Activated T-cell treated with anti-CD3 and anti-CD28 coated beads, Interleukin-2, amount 50 U/mL, for 48 hours (primary cell): ENCODE data around the gene RCOR2.
"Not testable (repeated sequence)": the region's sequence is repeated elsewhere in the genome, so short reads cannot be mapped to it uniquely, and the experiment has no call there.

Source experiments
- DNase-seq, 2 experiments: peaks; one replicate each; pipeline ENCODE4 v3.0.0-alpha.2; 2020

The RCOR2 gene

DNA sequence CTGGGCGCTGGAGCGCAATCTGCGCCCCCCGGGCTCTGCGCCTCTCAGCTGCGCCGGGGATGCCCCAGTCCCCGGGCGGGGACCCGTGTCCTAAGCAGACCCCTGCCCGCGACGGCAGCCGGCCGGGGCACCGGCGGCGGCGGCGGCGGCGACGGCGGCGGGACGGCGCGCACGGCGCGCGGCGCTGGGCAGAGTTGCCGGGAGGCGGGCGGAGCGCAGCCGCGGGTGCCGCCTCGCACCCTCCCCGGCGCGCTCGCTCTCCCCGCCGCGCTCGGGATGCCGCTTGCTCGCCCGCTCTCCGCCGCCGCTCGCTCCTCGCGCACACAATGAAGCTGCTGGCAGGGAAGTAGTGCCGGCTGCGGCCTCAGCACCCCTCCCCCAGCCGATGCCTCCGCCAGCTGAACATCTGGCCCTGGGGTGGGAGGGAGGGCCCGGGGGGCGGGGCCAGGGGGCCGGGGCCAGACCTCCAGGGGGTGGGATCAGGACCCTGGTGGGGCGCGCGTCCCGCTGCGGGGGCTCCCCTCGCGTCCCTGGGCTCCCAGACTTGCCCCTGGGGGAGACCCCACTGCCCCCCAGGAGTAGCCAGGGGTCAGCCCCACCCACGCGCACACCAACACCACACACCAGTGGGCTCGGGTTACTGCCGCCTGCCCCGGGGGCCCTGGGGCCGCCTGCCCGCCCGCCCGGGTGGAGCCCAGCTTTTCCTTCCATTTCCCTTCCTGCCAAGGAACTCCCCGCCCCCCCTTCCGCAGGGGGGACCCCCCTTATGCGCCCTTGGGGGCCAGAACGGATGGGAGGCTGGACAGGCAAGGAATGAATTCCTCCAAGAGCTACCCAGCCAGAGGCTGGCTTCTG lies at the start of gene RCOR2:
Gene RCOR2, minus strand, starts transcription at position 328 of the 855 bp plus-strand sequence. CDS start 708 bp downstream, outside the sequence.
- DNase-seq: peak; percentile 71 to 79

DNA sequence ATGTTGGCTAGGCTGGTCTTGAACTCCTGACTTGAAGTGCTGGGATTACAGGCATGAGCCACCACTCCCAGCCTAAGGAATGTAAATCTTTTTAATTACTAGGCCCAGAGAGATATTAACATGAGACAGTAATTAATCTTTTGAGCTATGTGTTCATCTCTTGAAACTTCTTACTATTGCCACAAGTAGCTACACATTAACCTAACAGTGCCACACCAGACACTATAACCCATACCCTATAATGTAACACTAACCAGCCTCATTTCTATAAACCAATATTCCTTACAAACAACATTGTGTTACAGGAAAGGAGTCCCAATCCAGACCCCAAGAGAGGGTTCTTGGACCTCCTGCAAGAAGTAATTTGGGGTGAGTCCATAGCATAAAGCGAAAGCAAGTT lies 49.5 kb upstream of the RCOR2 start:
- no peak for DNase-seq

DNA sequence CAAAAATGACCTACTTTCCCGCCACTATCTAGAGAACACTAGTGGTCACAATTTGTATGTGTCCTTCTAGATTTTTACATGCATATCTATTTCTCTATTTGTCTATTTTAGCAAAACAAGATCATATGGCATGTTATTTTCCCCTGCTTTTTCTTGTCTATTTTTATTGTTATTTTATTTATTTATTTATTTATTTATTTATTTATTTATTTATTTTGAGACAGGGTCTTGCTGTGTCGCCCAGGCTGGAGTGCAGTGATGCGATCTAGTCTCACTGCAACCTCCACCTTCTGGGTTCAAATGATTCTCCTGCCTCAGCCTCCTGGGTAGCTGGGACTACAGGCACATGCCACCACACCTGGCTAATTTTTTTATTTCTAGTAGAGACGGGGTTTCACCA lies 46.9 kb upstream of the RCOR2 start:
- DNase-seq: not testable (repeated sequence)

DNA sequence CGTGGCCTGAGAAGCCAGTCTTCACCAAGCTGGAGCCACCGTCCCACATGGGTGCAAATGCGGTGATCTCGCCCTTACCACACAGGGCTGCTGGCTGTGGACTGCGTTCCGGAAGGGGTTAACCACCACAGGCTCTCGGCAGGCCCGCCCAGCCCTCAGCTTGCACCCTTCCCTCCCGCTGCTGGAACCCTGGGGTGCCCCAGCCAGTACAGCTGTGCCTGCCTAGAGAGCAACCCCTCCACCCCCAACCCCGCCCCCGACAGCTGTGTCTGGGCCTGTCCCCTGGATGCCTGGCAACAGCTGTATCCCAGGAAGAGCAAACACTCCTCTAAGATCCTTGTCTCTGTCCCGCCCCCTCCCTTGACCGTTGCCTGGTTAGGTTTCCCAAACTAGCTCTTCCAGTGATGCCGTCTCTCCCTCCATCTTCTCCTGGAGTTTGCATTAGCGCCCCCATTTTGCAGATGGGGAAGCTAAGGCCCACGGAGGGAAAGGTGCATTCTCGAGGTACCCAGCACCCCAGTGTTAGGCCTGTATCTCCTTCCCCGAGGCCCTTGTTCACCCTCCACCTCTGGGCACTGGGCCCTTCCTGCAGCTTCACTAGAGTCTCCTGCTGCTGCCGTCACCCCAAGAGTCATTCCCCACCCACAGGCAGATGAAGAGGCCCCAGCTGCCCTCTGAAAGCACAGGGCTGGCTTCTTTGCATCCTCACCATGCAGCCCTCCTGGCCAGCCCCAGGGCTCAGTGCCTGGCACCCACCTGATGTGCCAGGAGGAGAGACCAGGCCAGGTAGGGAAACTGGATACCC lies 44.8 kb upstream of the RCOR2 start:
- no peak for DNase-seq

DNA sequence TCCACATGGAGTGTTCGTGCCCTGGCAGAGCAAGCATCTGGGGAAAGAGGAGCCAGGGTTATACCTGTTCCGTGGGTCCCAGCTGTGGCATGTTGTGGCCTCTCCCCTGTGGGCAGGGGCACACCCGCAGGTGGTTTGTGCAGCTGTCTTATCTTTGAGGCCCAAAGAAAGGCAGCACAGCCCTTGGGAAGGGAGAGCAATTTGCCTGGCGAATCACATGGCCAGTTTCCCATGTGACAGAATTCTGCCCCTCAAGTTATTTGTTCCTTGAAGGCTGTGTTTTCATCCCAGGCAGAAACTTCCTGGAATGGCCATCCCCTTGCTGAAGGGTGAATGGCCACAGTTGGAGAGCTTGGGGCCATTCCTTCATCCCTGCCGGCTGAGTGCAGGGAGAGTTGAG lies 41.0 kb upstream of the RCOR2 start:
- no peak for DNase-seq

DNA sequence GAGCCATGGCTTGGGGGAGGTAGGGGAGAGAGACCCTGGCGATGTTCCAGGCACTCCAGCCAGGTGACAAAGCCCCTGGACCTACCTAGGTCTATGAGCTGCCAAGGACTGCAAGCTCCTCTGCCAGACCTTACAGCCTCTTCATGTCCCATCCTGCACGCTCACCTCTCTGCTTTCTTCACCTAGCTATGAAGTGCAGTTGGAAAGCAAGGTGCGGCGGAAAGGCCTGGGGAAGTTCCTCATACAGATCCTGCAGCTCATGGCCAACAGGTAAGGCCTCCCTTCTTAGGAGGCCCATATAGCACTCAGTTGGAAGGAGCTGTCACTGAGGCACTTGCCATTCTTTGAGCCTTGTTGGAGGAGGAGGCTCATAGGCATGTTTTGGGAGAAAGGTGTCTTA lies 35.6 kb upstream of the RCOR2 start:
- DNase-seq: no peak

DNA sequence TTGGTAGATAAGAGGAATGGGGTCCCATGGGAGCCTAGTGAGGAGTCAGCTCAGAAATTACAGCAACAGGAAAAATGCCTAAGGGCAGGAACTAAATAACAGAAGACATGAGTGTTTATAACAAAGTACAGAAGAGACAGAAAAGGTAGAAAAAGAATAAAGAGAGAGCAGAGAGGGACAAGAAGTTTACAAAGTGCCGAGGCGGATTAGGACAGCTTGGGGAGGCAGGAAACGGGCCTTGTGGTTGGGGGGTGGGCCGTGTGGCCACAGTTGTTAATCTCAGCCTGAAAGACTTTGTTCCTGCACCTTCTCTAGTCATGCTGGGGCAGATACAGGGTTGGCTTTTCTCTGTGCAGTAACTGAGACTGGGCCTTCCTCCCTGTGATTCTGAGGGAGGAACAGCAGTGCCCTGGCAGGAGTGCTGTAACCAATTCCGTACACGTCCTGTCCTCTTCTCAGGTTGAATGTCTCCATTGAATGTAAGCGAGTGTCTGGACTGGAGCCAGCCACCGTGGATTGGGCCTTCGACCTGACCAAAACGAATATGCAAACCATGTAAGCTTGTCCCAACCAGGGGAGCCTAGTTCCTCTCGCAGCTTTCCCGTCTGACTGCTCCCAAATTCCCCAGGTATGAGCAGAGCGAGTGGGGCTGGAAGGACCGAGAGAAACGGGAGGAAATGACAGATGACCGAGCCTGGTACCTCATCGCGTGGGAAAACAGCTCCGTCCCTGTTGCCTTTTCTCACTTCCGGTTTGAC lies 35.0 kb upstream of the RCOR2 start:
- DNase-seq: peak in 1 of 2 experiments; percentile 49

DNA sequence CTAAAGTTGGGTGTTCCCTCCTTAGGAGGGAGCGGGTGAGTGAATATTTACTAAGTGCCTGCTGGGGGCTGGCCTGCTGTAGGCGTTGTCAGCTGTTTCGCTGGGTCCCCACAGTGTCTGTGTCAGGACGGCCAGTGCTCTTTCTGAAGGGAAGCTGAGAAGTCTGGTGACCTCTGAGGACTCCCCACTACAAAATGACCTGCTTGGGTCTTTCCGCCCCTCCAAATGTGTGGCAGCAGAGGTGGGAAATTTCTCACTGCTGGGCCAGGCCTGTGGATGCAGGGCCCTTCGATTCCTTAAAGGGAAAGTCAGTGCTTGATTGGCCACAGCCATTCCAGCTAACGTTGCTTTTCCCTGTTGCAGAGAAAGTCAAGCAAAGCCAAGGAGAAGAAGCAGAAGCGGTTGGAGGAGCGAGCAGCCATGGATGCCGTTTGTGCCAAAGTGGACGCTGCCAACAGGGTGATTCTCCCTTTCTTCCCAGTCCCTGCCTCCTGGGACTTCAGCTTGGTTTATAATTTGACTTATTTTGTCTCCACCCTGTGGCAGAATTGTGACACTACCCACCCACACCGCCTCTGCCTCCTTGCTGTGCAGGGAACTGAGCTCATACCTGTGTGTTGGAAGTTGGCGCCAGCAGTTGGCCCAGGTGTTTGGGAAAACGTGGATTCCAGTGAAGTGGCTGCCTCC lies 28.7 kb upstream of the RCOR2 start:
- DNase-seq: peak; percentile 61 to 64

DNA sequence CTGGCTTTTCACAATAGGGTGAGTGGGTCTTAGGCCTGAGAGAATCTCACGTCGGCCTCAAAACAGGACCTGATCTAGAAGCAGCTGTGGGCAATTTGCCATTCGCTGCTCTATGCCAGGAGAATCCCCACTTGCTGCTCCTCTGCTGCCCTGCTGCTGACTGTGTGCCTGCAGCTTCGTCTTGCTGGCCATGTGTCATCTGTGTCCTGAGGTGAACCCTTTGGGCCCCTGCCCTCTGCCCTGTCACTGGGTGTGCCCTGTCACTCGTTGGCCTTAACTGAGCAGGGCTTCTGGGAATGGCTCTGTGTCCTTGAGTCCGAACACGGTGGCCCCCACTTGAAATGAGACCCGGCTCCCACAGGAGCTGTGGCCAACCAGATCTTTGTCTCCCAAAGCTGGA lies 28.0 kb upstream of the RCOR2 start:
- no peak for DNase-seq

DNA sequence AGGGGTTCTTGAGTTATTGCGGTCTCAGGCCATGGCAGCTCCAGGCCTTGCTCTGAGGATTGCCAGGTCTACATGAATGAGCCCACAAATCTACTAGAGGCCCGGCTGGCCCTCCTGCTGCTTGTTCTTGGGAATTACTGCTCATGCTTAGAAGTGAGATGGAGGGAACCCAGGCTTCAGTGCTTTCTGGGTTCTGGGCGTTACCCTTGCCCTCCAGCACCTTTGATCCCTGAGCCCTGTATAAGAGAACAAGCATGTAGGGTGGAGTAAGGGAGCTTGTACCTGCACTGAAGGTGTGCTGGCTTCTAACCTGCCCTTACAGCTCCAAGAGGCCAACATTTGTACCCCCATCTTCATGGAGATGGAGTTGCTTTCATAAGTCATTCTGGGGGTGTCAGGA lies 25.8 kb upstream of the RCOR2 start:
- DNase-seq: no peak

DNA sequence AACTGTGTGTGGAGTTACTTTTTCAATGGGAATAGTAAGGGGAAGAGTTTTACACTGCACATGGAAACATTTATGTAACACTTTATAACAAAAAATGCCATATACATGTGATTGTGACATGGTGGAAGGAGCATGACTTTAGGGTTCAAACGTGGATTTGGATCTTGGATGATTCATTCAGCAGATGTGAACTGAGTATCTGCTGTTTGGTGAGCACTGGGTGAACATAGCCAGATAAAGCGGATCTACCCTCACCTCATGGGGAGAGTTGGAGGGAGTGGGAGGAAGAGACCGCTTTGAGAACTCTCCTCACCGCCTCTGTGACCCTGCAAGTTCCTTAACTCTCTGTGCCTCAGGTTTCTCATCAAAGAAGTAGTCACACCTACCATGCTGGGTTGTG lies 24.9 kb upstream of the RCOR2 start:
- DNase-seq: no peak

DNA sequence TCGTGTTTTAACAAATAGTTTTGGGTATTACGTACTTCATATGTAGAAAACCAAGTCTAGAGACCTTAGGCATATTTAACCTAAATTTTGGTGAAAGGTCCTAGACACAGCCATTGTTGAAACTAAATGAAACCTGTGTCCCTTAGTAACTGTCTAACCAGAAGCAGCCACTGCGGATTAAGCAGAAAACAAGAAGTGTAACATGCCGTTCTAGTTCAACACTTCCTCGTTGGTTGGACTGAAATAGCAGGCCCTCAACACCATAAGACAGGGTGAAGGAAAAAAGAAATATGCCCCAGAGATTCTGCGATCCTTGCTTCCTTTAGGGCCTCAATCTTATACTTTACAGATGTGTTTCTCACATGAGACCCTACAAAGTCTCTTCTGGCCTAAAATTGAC lies 23.8 kb upstream of the RCOR2 start:
- no peak for DNase-seq

DNA sequence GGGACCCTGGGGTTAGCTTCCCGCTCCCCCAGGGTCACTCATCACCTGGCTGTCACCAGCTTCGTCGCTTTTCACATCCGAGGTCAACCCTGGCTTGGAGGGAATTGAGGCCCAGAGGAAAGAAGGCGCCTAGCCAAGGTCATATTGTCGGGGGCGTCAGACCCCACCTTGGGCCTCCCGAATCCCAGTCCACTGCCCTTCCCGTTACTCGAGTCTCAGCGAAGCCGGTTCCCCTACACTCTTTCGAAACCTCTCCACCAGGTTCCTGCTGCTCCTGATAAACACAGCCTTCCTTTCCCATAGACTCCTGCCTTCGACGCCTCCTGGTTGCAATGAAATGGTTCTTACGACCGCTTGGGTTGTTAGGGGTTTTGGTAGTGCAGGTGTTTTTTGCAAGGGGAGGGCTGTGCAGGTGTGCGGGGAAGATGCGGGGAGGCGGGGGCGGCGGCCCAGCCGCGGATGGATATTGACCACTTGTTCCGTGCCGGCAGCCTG lies 22.5 kb upstream of the RCOR2 start:
- no peak for DNase-seq

DNA sequence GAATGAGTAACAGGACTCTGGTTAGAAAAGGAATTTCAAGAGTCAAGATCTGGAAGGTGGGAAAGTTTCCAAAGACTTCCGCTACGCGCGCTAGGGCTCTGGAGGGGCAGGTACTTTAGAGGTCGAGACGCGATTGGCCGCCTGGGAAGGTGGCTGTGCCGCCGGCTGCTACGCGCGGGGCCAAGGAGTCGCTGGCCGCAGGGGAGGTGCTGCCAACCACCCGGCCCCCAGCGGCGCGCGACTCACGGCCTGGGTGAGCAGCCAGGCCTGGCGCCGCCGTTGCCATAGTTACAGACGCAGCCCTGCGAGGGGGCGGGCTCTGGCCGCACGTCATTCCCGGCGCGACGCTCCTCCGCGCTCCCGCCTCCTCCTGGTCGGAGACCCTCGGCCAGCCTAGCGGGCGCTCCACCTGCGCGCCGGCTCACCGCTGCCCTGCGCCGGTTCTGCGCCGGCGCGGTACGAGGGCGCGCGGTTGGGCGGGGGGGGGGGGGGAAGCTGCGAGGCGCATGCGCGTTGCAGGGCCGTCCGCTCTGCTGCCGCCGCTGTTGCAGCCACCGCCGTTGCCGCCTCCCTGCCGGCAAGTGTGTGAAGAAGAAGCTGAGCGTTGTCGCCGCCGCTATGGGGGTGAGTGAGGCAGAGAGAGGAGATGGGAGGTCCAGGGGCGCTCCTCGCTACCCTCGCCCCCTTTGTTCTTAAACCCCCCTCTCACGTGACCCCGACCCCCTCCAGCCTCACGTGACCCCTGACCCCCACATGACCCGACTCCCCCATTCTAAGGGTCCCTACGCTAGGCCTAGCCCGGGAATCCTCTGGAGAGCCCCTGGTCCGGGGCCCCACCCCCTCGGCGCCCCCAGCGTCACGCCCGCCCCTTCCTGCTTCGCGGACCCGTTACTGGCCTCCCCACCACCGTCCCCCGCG lies 21.8 kb upstream of the RCOR2 start, which contains the start of gene NAA40:
Gene NAA40, plus strand, starts transcription at position 524 of the 918 bp plus-strand sequence. Its CDS starts 95 bp downstream, at position 619.
- peak; percentile 91 to 96 for DNase-seq

DNA sequence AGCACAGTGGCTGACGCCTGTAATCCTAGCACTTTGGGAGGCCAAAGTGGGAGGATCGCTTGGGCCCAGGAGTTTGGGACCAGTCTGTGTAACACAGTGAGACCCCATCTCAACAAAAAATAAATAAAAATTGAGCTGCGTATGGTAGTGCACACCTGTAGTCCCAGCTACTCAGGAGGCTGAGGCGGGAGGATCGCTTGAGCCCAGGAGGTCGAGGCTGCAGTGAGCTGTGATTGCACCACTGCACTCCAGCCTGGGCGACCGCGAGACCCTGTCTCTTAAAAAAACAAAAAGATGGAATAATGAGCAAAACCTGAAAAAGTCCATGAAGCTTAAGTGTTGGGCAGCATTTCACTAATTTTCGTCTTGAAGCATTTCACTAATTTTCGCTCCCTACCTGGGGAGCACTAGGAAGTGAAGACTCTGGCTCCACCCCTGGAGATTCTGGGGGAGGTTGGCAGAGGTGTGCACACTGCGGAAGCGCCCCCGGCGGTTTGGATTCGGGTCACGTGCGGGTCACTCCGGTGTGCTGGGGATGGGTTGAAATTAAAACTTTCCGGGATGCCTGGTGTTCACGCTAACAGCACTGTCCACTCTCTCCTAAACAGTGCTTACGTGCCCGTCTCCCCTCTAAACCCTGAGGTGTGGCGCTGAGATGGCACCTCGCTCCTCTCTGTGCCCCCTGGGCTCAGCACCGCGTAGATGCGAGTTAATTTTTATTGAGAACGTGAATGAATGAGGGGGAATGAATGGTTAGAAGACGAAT lies 20.9 kb upstream of the RCOR2 start:
- peak in 1 of 2 experiments; percentile 45 for DNase-seq

DNA sequence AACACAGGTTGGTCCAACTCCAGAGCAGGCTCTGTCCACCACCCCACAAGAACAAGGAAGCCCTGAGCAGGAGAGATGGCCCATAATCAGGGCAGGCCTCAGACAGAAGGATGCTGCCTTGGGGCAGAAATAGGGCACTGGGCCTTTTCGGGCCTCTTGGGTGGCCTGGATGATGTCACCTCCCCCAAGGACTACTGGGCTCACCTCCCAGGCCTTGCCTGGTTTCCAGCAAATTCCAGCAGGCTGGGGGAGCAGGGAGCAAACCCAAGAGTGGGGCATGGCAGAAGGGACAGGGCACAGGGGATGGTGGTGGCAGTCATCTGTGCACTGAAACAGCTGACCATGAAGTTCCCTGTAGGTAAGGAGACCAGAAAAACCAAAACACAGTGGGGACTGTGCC lies 16.5 kb upstream of the RCOR2 start:
- no peak for DNase-seq

DNA sequence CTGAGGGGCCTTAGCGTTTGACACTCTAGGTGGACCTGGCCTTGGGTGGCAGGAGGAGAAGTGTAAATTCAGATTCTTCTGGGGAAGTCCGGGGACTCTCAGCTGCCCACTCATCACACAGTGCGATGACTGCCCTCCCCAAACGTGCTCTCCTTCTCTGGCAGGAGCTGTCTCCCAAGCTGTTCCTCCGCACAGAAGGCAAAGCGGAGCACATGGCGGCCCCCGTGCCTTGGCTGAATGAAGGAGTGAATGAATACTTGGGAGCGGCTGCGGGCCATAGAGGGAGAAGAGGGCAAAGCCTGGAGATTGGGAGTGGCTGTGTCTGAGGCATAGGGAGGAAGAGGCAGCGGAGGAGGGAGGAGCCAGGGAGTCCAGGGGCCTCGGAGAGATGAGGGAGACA lies 14.9 kb upstream of the RCOR2 start:
- no peak for DNase-seq

DNA sequence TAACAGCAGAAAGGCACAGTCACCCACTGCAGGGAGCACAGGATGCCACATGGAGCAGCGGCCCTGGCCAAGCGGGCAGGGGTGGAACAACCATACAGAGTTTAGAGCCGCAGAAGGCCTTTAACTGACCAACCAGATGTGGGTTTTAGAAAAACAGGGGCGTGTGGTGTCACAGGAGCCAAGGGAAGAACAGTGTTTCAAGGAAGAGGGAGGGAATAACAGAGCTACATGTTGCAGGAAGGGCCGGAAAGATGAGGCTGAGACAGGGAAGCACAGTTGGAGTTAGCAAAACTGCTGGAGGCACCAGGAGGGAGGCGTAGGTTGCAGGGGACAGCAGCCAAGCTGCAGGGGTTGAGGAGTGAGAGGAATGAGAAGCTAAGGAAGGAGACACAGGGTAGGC lies 14.1 kb upstream of the RCOR2 start:
- DNase-seq: no peak

DNA sequence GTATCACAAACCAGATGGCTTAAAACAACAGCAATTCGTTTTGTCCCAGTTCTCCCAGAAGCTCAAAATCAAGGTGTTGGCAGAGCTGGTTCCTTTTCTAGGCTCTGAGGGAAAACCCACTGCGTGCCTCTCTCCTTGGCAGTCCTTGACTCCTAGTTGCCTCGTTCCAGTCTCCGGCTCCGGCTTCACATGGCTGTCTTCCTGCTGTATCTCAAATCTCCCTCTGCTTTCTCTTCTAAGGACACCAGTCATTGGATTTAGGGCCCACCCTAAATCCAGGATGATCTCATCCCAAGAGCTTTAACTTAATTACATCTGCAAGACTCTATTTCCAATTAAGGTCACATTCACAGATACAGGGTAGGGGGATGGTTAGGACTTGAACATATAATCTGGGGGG lies 12.7 kb upstream of the RCOR2 start:
- no peak for DNase-seq

DNA sequence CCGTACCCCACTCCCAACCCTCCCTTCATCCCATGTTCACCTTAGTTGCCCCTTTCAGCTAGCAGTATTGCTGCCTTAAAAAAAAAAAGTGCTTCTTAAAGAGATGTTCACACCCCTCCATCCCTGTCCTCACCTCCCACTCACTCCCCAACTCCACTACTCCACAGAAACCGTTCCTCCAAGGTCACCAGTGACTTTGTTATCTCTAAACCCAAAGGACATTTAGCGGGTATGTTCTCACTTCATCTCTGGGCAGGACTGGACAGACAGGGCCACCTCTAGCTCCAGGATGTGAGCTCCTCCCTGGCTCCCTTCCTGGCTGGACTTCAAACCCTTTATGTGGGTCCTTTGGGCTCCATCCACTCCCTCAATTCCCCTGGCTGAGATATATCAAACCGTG lies 6.4 kb upstream of the RCOR2 start:
- DNase-seq: no peak
